C1 segment of cervical spinal cord (tissue), 14 donors: ENCODE measurements around the gene PDCD4.
"Not testable (repeated sequence)": the region's sequence is repeated elsewhere in the genome, so short reads cannot be mapped to it uniquely, and the experiment has no call there.

Experiments
- DNase-seq, 14 donors: peaks; one replicate each; lab custom pipeline; 2025; lab: John Stamatoyannopoulos, UW

PDCD4 gene

DNA sequence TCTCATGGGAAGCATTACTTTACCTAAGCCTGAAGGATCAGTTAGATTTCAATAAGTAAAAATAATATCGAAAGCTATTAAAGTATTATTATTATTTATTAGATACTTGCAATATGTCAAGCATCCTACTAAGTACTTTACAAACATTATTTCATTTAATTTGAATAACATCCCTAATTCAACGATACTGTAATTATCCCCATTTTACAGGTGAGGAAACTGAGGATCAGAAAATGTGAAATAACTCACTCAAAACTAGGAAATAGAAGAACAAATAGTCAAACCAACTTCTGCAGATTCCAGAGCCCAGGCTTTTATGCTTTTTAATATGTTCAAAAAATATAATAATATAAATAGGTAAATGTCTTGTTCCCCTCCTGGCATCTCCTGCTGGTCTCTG is 10.3 kb upstream of the PDCD4 start:
- no peak for DNase-seq

DNA sequence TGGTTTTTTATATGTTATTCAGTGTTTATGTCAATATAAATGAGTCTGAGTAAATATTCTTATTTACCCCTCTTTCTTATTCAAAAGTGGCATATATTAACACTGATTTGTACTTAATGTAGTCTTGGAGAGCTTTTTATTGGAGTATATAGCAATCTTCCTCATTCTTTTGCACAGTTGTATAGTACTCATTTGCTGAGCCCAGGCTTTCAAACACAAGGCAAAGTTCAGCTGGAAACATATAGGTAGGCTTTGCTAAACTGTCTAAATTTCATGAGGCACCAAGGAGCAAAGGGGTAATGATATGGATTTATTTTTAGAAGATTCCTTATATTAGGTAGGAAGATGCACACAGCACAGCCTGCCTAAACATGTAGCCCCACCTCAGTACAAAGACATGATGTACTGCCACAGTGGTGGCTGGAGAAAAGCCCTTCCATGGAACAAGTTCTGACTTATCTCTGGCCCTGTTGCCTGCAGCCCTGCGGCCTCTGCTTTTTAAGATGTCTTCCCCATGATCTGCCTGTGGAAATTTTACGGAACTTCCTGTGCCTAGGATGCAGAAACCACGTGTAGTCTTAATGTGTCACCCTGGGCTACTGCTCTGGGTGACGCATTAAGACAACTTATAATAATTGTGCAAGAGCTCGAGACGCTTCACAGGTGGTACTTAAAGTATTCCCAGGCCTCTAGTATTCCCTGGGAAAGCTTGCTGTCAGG is 9.6 kb upstream of the PDCD4 start:
- DNase-seq: no peak

DNA sequence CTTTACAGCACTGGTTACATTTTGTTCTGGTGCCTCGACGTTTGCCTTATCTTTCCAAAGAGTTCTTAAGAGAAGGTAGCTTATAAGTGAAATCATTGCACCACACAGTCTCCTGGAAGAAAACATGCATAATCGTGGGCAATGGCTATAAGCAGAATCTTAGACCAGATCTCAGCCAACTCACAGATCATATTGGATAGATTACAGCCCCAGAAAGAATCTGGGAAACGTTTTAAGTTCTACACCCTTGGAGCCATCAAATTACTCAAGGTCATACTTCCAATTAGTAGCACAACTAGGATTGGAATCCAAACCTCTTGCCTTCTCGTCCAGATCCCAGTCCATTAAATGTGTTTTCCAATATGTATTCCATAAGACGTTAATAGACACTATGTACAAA is 8.8 kb upstream of the PDCD4 start:
- DNase-seq: no peak

DNA sequence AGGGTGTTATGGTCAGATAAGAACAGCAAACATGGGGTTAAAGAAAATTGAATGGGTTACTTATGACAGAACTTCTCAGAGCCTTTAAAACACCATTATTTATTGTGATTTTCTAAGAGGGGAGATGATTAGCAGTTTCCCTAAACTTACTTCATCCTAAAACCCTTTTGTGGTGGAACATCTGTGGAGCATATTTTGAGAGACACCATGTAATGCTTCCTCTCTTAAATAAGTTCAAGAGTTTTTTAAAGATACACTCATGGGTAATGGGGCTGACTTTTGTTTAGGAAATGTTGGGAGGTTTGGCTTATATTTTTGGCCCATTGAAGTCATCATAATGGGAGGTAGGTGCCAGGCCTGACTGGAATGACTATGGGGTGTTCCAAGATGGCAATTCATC is 8.4 kb upstream of the PDCD4 start:
- DNase-seq: no peak

DNA sequence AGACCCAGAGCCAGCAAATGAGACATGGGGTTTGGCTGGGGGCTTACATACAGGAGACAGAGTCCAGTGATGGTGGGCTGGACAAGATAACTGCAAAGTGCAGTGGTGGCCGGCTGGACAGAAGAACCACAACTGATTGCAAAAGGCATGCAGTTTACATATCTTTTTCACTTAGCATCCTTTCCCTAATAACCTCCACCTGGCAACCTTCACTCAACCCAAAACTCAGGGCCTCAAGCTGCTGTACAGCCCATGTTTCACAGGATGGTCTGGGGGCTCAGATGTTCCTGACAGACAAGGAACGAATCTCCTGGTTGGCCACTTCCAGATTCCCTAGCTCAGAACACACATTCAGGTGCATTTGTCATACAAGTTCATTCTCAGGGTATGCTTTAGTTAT is 7.8 kb upstream of the PDCD4 start:
- DNase-seq: no peak

DNA sequence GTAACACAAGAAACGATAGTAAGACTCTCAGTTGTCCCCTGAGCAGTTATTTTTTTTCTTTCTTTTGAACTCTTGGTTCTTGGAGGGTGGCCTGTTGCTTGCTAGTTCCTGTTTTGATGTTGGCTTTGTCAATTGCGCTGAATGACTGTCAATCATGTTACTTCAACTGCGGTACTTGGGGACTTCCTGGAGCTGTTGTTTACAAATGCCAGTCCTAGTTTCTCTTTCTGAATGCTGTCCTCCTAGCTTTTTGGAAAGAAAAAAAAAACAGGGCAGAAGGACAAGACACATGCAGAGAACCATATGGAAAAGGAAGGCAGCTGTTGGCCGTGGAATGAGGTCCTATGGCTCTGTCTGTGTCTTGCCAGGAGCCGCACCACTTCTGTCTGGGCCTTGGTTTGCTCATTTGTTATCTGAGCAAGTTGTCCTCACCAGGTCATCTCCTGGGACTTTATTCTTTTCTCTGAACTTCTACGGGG is 7.0 kb upstream of the PDCD4 start:
- DNase-seq: peak in 1 of 14 donors; percentile 74

DNA sequence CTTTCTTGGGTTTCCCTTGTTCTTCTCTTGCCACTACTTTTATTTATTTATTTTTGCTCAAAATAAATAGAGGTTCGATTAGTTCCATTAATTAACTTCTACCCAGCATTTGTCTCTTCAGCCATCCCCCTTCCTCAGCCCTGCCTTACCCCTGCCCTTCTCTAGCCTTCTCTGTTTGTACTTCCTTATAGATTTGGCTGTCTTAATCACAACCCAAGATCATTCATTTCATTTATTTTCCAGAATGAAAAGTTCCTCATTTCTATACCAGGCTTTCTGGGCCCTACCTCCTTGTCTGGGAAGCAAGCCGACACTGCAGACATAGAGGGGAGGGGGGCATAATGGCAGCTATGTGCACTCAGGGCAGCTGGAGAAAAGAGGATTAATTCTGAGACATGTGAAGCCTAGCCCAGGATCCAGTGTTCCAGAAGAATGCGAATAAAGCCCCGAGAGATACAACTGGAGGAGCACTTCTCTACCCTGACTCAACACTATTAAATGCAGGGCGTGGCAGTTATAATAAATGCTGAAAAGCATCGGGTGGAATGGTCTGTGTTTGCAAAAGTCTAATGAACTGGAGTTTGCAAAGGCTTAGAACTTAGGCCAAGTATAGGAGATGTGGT is 6.4 kb upstream of the PDCD4 start:
- no peak for DNase-seq

DNA sequence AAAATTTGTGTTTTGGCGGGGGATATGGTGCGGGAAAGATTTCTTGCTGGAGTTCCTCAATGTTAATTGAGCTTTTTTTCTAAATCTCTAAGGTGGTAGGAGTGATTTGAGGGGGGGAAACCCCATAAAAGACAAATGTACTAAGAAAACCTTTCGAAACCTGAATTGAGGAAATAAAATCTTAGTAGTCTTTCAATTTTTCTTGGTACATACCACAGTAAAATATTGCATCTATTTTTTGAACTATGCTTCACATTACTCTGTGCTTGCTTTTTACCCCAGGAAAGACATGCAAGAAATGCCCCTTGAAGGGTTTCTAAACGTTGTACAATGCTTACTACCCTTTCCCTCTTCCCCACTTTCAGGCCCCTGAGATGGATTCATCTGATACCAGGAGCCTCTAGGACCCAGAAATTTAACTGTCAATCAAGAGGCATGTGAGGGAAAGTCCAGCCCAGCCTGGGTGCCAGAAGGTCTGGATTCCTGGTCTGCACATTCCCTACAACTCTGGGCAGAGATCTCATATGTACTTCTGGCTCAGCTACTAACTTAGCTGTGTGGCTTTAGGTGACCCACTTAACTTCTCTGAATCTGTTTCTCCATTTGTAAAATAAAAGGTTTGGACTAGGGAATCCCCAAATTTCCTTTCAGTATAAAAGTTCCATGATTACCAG is 5.8 kb upstream of the PDCD4 start:
- no peak for DNase-seq

DNA sequence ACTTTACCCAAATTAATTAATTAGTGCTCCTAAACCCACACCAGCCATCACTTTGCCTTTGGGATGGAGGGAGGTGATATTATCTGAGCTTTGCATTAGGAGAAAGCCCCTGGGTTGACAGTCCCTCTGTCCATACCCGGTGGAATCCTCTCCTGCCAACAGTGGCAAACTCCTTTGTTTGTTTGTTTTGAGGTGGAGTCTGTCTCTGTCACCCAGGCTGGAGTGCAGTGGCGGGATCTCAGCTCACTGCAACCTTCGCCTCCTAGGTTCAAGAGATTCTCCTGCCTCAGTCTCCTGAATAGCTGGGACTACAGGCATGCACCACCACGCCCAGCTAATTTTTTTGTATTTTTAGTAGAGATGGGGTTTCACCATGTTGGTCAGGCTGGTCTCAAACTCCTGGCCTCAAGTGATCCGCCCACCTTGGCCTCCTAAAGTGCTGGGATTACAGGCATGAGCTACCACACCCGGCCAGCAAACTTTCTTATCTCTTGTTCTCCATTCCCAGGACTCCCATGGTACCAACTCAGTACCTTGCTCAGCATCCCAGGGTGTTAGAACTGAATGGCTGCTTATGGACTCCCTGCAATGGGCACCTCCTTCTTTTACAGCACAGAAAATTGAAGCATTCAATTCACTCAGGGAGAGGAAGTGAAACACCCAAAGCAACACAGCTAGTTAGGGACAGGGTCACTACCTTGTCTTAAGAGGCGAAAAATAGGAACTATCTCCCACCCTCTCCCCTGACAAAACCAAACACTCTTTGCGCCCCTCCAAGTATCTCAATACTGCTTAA is 4.5 kb upstream of the PDCD4 start:
- DNase-seq: not testable (repeated sequence)

DNA sequence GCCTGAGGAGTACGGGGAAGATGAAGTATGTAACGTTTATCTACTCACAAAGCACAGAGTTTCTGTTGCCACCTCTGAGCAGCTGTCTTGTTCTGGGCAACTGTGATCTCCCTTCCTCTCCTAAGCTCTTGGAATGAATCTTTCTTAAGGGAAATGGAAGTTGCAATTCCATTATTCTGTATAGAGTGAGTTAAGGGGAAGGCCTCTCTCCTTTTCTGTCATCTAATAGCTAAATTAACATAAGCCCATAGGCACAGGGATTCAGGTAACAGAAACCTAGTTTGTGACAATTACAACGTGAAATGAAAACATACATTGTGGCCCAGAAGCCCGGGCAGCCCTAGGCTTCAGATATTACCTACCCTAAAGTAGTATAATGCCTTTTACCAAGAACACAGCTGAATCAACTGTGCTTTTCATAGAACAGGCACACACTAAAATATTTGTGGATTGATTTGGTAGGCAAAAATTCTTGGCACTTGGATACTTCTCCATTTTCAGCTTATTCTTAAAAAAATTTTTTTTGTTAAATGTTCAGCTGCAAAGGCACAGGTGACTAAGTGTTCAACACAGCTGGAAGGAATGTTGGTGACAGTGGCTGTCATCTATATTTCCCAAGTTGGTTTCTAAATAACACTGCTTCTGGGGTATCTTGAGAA is 3.8 kb upstream of the PDCD4 start:
- DNase-seq: no peak

DNA sequence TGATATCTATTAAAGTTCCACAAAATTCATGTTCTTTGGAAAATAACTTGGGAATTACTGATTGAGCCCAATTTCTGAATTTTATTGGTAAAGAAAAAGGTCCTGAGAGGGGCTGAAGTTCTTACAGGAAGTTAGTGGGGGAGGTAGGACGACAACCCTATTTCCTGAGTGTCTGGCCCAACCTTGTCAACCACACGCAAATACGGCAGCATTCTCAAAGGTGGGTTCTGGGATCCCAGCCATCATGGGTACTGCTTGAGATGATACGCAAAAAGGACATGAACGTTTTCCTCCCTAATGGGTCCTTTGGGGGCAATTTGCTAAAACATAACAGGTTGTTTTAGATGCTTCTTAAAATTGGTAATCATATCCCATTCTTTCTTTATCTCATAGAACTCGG is 2.7 kb upstream of the PDCD4 start:
- DNase-seq: no peak

DNA sequence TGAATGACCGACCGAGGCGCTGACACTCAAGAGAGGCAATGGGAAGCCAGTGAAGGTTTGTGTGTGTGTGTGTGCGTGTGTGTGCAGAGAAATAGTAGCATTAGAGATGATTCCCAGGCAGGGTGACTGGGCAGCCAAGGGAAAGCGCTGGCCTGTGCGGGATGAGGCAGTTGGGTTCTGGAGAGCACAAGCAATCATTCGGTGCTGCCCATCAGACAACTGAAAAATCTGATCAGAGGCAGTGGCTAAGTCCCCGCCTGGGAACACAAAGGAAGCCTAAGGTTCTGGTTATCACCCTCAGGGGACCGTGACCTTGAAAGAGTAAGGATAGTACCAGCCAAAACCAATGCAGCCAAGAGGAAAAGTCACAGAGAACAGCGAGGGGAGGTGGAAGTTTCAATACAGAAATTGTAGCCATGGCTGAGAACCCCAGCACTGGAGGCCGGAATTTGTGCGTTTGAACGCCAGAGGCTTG is 868 bp upstream of the PDCD4 start:
- DNase-seq: peak in 1 of 14 donors; percentile 40

DNA sequence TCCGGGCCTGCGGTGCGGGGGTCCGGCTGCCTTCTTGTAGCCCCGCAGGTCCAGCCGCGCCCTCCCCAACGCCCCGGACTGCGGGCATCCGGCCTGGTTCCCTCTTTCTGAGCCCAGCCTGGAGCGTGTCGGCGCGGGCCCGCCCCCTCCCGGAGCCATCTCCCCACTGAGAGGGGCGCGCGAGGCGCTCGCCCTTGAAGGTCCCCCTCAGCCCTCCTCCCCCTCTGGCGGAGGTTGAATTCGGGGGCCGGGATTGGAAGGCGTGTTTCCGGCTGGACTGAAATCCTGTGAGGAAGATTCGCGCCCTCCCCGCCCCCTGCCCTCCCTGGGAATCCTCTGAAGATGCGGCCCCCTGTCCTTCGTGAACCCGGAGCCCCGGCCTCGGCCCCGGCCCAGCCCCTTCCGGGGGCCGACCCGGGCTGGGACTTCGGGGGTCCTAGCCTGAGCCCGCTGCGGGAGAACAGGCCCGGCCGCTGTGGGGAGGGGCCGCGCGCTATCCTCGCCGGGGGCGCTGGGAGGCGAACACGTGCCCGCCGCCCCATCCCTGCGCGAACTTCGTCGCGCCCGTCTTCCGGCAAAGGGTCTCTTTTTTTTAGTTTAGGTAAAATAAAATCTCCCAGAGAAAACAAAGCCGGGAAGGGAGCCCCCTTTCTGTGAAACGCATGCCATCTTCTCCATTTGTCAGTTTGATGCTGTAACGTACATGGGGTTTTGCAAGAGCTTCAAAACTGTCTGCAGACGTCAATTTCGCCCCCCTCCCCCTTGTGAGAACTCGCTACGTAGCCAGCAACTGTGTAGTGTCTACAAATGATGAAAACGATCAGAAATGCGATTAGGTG is 636 bp downstream of the PDCD4 start:
- peak in 12 of 14 donors; percentile 32 to 82 (median 75) for DNase-seq

DNA sequence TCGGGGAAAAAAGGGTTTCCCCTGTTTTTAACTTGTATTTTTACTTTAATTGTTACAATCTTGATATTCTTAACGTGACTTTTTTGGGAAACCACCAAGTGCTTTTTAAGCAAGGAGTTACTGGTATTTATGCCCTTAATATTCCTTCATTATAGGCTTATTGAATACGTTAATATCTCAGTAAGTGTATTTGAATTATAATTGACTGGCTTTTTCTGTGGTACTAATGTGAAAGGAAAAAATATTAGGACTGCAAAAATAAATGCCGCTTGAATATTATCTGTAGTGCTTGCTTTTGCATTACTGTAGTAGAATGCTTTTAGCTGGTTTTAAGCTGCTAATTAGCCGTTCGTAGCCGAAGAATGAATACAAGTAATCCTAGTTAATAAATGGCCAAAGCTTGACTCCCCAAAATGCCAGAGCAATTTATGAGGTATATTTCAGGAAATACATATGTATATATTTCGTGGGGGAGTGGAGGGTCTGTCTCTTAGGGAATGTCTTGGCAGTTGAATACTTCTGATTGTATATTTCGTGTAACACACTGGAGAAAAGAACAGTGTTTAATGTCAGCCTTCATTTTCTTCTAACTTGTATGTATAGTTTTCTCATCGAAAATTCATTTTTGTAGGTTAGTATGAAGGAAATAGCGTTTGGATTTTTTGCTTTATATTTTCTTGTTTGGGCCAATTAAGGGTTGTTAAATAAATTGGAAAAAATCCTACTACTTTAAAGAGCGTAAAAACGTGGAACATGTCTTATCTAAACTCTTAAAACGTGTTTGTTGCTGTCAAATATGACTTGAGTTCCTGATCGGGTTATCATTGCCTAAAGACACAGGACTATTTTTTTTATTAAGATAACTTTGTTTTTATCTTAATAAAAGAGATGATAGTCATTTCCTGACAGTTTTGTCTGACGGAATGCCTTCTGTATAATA is 1.5 kb downstream of the PDCD4 start:
- DNase-seq: peak in 1 of 14 donors; percentile 67

DNA sequence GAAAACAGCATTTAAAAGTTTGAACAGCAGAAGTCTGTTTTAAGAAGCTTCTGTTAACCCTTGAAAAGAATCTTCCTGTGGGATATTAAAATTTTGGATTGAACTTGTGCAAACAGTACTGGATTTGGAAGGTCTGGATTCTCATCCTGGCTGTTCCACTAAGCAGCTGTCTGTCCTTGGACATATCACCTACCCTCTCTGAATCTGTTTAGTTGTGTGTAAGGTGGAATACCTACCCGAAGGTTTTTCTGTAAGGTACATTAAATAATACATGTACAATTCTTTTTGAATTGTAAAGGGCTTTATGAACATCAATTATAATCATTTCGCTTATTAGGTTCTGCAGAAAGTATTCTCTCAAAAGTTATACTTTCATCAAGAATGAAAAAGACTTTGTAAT is 2.2 kb downstream of the PDCD4 start:
- DNase-seq: no peak

DNA sequence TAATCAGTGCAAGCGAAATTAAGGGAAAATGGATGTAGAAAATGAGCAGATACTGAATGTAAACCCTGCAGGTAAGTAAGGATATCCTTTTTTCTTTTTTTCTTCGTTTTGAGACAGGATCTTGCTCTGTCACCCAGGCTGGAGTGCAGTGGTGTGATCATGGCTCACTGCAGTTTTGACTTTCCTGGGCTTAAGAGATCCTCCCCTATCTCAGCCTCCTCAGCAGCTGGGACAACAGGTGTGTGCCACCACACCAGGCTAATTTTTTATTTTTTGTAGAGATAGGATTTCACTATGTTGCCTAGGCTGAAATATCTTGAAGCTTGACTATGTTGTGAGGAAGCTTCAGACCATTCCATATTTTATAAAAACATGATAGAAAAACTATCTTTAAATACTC is 4.3 kb downstream of the PDCD4 start:
- DNase-seq: no peak

DNA sequence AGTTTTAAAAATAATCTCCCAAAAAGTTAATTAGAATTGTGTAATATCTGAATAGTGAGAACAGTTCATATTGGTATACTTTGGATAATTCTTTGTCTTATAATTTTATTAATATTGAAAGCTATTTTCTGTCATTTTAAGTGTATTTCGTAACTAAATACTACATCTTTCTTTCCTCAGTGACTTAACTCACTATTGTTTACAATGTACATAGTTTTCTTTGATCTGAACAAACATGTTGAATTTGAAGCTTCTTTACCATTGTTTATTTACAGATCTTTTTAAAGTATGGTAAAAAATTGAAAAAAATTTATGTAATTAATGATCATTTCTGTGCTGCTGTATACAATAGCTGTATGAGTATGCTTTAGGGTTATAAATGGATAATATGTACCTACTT is 5.1 kb downstream of the PDCD4 start:
- DNase-seq: no peak

DNA sequence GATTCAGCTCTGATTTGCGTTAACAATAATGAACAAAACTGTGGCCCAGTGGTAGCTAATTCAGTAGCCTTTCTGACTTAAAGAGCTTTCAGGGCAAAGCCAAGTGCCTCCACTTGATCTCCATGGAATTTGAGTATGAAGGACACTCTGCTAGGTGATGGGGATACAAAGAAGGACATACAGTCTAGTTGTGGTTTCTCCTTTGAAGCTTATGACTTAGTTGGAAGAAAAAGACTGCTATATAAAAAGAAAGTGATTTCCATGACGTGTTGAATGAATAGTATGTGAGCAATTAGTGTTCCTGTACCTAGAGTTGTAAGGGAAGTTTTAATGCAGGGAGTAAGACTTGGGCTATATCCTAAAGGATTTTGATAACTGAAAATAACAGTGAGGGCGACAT is 8.3 kb downstream of the PDCD4 start:
- DNase-seq: no peak

DNA sequence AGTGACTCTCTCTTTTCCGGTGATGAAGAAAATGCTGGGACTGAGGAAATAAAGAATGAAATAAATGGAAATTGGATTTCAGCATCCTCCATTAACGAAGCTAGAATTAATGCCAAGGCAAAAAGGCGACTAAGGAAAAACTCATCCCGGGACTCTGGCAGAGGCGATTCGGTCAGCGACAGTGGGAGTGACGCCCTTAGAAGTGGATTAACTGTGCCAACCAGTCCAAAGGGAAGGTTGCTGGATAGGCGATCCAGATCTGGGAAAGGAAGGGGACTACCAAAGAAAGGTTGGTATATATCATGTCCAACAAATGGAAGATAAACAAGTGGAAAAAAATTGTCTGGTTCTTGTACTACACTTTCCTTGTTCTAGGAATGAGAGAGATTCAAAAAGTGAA is 9.5 kb downstream of the PDCD4 start:
- peak in 1 of 14 donors; percentile 15 for DNase-seq
